ENCODE data around the gene LPGAT1. TPM values are rescaled to one million over a fixed set of nuclear protein-coding genes. Genes with fewer than 3 reads are reported as not detected.

Gene LPGAT1
- total RNA-seq, 1 experiment from 2014 or later: 41.7 TPM

DNA sequence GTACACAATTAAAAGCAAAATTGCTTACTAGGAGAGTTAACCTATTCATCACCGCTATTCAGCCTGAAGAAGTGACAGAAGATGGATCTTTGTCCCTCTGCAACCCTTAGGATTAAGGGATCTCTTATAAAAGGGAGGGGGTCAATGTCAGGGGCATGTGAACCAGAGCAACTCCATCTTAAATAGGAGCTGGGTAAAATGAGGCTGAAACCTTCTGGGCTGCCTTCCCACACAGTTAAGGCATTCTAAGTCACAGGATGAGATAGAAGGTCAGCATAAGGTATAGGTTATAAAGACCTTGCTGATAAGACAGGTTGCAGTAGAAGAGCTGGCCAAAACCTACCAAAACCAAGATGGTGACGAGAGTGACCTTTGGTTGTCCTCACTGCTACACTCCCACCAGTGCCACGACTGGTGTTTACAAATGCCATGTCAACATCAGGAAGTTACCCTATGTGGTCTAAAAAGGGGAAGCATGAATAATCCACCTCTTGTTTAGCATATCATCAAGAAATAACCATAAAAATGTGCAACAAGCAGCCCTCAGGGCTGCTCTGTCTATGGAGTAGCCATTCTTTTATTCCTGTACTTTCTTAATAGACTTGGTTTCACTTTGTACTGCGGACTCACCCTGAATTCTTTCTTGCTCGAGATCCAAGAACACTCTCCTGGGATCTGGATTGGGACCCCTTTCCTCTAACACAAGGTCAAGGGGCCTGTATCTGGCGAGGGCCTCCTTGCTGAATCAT lies 119.8 kb downstream of the LPGAT1 start:
- POLR2A ChIA-PET (ENCODE audit: unreplicated experiment): no interaction called here
- no peaks in the 10 kb centered on the region for H4K20me1 ChIP-seq (ENCODE audit: low read length)
- H3K9ac ChIP-seq (ENCODE audit: low read length): no peak overlapping the region
- H3K27me3 ChIP-seq (ENCODE audit: low read length): no peaks in the 10 kb centered on the region
- H3K9me3 ChIP-seq (ENCODE audit: low read length): no peaks in the 10 kb centered on the region
- no peak overlapping the region for H2AFZ ChIP-seq (ENCODE audit: low read length)
- H3K4me3 ChIP-seq (ENCODE audit: low read length): no peak overlapping the region
- no peak overlapping the region for H3K27ac ChIP-seq (ENCODE audit: low read length)
- CTCF ChIA-PET: no interaction called here
- H3K79me2 ChIP-seq (ENCODE audit: low read length): no peaks in the 10 kb centered on the region
- BruUV-seq (replicated peaks): no TSS peak
- ATAC-seq: no peak
- intact Hi-C loops (cut with micrococcal nuclease): no loop called here
- H3F3A ChIP-seq (ENCODE audit: low read length, unreplicated experiment): no peaks in the 10 kb centered on the region
- no peak for DNase-seq
- no peaks in the 10 kb centered on the region for H3K9me2 ChIP-seq (replicated peaks; ENCODE audit: low read length)
- H3K36me3 ChIP-seq (ENCODE audit: low read depth, low read length): no peaks in the 10 kb centered on the region
- TF ChIP-seq, protein P1, sequence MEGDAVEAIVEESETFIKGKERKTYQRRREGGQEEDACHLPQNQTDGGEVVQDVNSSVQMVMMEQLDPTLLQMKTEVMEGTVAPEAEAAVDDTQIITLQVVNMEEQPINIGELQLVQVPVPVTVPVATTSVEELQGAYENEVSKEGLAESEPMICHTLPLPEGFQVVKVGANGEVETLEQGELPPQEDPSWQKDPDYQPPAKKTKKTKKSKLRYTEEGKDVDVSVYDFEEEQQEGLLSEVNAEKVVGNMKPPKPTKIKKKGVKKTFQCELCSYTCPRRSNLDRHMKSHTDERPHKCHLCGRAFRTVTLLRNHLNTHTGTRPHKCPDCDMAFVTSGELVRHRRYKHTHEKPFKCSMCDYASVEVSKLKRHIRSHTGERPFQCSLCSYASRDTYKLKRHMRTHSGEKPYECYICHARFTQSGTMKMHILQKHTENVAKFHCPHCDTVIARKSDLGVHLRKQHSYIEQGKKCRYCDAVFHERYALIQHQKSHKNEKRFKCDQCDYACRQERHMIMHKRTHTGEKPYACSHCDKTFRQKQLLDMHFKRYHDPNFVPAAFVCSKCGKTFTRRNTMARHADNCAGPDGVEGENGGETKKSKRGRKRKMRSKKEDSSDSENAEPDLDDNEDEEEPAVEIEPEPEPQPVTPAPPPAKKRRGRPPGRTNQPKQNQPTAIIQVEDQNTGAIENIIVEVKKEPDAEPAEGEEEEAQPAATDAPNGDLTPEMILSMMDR (conservative IDR thresholded peaks at IDR 0.05; ENCODE audit: low read depth, low read length): no peak
- TF ChIP-seq EZH2 (IDR thresholded peaks at IDR 0.05; ENCODE audit: low read length, unreplicated experiment) (no peak), EZH2phosphoT487 (IDR thresholded peaks at IDR 0.05; ENCODE audit: borderline replicate concordance, low read length) (no peak)
- H3K4me2 ChIP-seq (ENCODE audit: low read length): no peak overlapping the region
- H3K4me1 ChIP-seq (ENCODE audit: insufficient read depth, low read length): peaks cover 3% of the 10 kb centered on the region

DNA sequence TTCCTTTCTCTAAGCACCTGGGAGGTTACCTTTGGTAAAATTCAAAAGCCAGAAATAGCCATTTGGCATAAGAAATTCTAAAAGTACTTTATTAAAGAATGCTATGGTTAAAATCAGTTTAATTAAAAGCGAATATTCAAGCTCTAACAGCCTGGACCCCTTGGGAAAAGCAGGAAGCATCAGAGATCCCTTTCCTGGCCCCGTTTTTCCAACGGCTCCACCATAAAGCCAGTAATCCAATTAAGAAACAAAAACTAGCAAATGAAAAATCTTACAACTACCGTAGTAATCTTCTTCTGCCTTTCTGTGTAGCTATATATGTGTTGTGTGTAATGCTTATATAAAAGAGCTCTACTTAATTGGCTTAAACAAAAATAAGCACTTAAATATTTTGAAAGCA lies 121.6 kb downstream of the LPGAT1 start:
- Histone ChIP-seq H3K9me3 (ENCODE audit: low read length) (no peaks in the 10 kb centered on the region), H3K79me2 (ENCODE audit: low read length) (no peaks in the 10 kb centered on the region), H4K20me1 (ENCODE audit: low read length) (no peaks in the 10 kb centered on the region), H3K4me1 (ENCODE audit: insufficient read depth, low read length) (peaks cover 19% of the 10 kb centered on the region), H2AFZ (ENCODE audit: low read length) (no peak overlapping the region), H3F3A (ENCODE audit: low read length, unreplicated experiment) (no peaks in the 10 kb centered on the region), H3K9ac (ENCODE audit: low read length) (no peak overlapping the region), H3K4me2 (ENCODE audit: low read length) (no peak overlapping the region), H3K4me3 (ENCODE audit: low read length) (no peak overlapping the region), H3K9me2 (replicated peaks; ENCODE audit: low read length) (no peaks in the 10 kb centered on the region), H3K27me3 (ENCODE audit: low read length) (no peaks in the 10 kb centered on the region), H3K27ac (ENCODE audit: low read length) (no peak overlapping the region), H3K36me3 (ENCODE audit: low read depth, low read length) (no peaks in the 10 kb centered on the region)
- TF ChIP-seq, protein P1 (conservative IDR thresholded peaks at IDR 0.05; ENCODE audit: low read depth, low read length): no peak
- TF ChIP-seq EZH2 (IDR thresholded peaks at IDR 0.05; ENCODE audit: low read length, unreplicated experiment): no peak
- no peak for TF ChIP-seq EZH2phosphoT487 (IDR thresholded peaks at IDR 0.05; ENCODE audit: borderline replicate concordance, low read length)
- ChIA-PET CTCF (no interaction called here), POLR2A (ENCODE audit: unreplicated experiment) (no interaction called here)
- no TSS peak for BruUV-seq (replicated peaks)
- ATAC-seq (no peak), DNase-seq (no peak)
- intact Hi-C loops (cut with micrococcal nuclease): no loop called here

DNA sequence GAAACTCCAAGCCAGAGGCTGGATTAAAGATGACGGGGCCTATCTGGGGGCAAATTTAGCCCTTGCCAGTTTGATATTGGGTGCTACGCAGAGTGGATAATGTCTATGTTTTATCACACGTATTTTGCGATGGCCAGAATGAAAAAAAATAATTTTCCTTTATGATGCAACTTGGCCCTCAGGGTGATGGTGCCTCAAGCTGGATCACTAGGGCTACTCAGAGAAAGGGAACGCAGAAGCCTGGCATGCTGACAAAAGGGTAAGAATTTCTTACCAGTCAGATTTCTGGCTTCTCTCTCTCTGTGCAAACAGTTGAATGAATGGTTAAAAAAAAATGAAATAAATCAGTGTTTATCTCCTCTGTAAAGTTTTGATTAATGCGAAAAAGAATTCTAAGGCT lies 122.6 kb downstream of the LPGAT1 start:
- BruUV-seq (replicated peaks): no TSS peak
- Histone ChIP-seq H3K4me1 (ENCODE audit: insufficient read depth, low read length) (peaks cover 23% of the 10 kb centered on the region), H3K9ac (ENCODE audit: low read length) (no peak overlapping the region), H3K4me2 (ENCODE audit: low read length) (no peak overlapping the region), H3K36me3 (ENCODE audit: low read depth, low read length) (no peaks in the 10 kb centered on the region), H3F3A (ENCODE audit: low read length, unreplicated experiment) (no peaks in the 10 kb centered on the region), H3K4me3 (ENCODE audit: low read length) (no peak overlapping the region), H3K27ac (ENCODE audit: low read length) (no peak overlapping the region), H3K27me3 (ENCODE audit: low read length) (no peaks in the 10 kb centered on the region), H4K20me1 (ENCODE audit: low read length) (no peaks in the 10 kb centered on the region), H3K9me2 (replicated peaks; ENCODE audit: low read length) (no peaks in the 10 kb centered on the region), H3K79me2 (ENCODE audit: low read length) (no peaks in the 10 kb centered on the region), H2AFZ (ENCODE audit: low read length) (no peak overlapping the region), H3K9me3 (ENCODE audit: low read length) (no peaks in the 10 kb centered on the region)
- POLR2A ChIA-PET (ENCODE audit: unreplicated experiment): no interaction called here
- TF ChIP-seq EZH2phosphoT487 (IDR thresholded peaks at IDR 0.05; ENCODE audit: borderline replicate concordance, low read length): no peak
- no peak for TF ChIP-seq EZH2 (IDR thresholded peaks at IDR 0.05; ENCODE audit: low read length, unreplicated experiment)
- TF ChIP-seq, protein P1 (conservative IDR thresholded peaks at IDR 0.05; ENCODE audit: low read depth, low read length): no peak
- CTCF ChIA-PET: no interaction called here
- DNase-seq: no peak
- no peak for ATAC-seq
- intact Hi-C loops (cut with micrococcal nuclease): no loop called here

All from PC-3 (cell line).